Measurements from ENCODE around the gene ROPN1L.

The ROPN1L gene

GRCh38 chr5:10480237-10480985 is 38.7 kb downstream of the ROPN1L start:
- ChIA-PET CTCF (interaction anchor here (0.7 to 1.5 kb wide), 7 partner anchors 13 to 148 kb away, joined by 3 to 5 read pairs (median 3); no protein-coding TSS in a partner anchor), POLR2A (no interaction called here)
- no peaks in the 10 kb centered on the region for H3K27me3 ChIP-seq (replicated peaks in 2 of 5; ENCODE audit: control insufficient read depth in 4 of 5, insufficient read depth in 5 of 5, low read length in 4 of 5)
- DNase-seq, result no peak
- no peaks in the 10 kb centered on the region for H3K36me3 ChIP-seq (ENCODE audit: control insufficient read depth in 4 of 4, insufficient read depth in 4 of 4, low read length in 3 of 4)
- no peak overlapping the region for H3K27ac ChIP-seq (ENCODE audit: insufficient read depth in 1 of 2, low read depth in 1 of 2, low read length in 2 of 2, poor library complexity in 1 of 2, severe bottlenecking in 2 of 2)
- H3K4me1 ChIP-seq (ENCODE audit: control extremely low read depth in 1 of 4, control insufficient read depth in 4 of 4, insufficient read depth in 4 of 4, low read length in 3 of 4), result peaks cover 0 to 22% (median 9%) of the 10 kb centered on the region in 4 experiments
- 93% methylated on average over 10 of the region's 12 CpGs for WGBS (ENCODE audit: insufficient coverage)
- H3K4me3 ChIP-seq (ENCODE audit: control insufficient read depth in 1 of 7, extremely low read depth in 1 of 7, insufficient read depth in 4 of 7, low read depth in 2 of 7, low read length in 6 of 7), result no peak overlapping the region
- peaks cover 0 to 12% (median 0%) of the 10 kb centered on the region in 5 experiments for H3K9me3 ChIP-seq (ENCODE audit: control extremely low read depth in 1 of 5, control insufficient read depth in 4 of 5, insufficient read depth in 2 of 5, low read depth in 1 of 5, low read length in 4 of 5)

GRCh38 chr5:10481241-10481935 is 39.7 kb downstream of the ROPN1L start:
- Histone ChIP-seq H3K27ac (ENCODE audit: insufficient read depth in 1 of 2, low read depth in 1 of 2, low read length in 2 of 2, poor library complexity in 1 of 2, severe bottlenecking in 2 of 2) (no peak overlapping the region), H3K4me3 (ENCODE audit: control insufficient read depth in 1 of 7, extremely low read depth in 1 of 7, insufficient read depth in 4 of 7, low read depth in 2 of 7, low read length in 6 of 7) (no peak overlapping the region), H3K4me1 (ENCODE audit: control extremely low read depth in 1 of 4, control insufficient read depth in 4 of 4, insufficient read depth in 4 of 4, low read length in 3 of 4) (peaks cover 0 to 30% (median 18%) of the 10 kb centered on the region in 4 experiments), H3K36me3 (ENCODE audit: control insufficient read depth in 4 of 4, insufficient read depth in 4 of 4, low read length in 3 of 4) (no peaks in the 10 kb centered on the region), H3K27me3 (replicated peaks in 2 of 5; ENCODE audit: control insufficient read depth in 4 of 5, insufficient read depth in 5 of 5, low read length in 4 of 5) (no peaks in the 10 kb centered on the region), H3K9me3 (ENCODE audit: control extremely low read depth in 1 of 5, control insufficient read depth in 4 of 5, insufficient read depth in 2 of 5, low read depth in 1 of 5, low read length in 4 of 5) (peaks cover 0 to 5% (median 0%) of the 10 kb centered on the region in 5 experiments)
- CTCF ChIA-PET, result interaction anchor here (0.7 to 1.4 kb wide), 4 partner anchors 22 to 104 kb away, joined by 3 to 5 read pairs (median 4); no protein-coding TSS in a partner anchor
- POLR2A ChIA-PET, result no interaction called here
- 63% methylated on average over 4 of the region's 10 CpGs for WGBS (ENCODE audit: insufficient coverage)
- DNase-seq, result no peak

GRCh38 chr5:10482791-10483530 is 41.3 kb downstream of the ROPN1L start:
- H3K27me3 ChIP-seq (replicated peaks in 2 of 5; ENCODE audit: control insufficient read depth in 4 of 5, insufficient read depth in 5 of 5, low read length in 4 of 5), result no peaks in the 10 kb centered on the region
- POLR2A ChIA-PET, result no interaction called here
- no peak overlapping the region for H3K4me3 ChIP-seq (ENCODE audit: control insufficient read depth in 1 of 7, extremely low read depth in 1 of 7, insufficient read depth in 4 of 7, low read depth in 2 of 7, low read length in 6 of 7)
- no peaks in the 10 kb centered on the region for H3K36me3 ChIP-seq (ENCODE audit: control insufficient read depth in 4 of 4, insufficient read depth in 4 of 4, low read length in 3 of 4)
- no peak overlapping the region for H3K27ac ChIP-seq (ENCODE audit: insufficient read depth in 1 of 2, low read depth in 1 of 2, low read length in 2 of 2, poor library complexity in 1 of 2, severe bottlenecking in 2 of 2)
- DNase-seq, result no peak
- H3K9me3 ChIP-seq (ENCODE audit: control extremely low read depth in 1 of 5, control insufficient read depth in 4 of 5, insufficient read depth in 2 of 5, low read depth in 1 of 5, low read length in 4 of 5), result peaks cover 0 to 2% (median 0%) of the 10 kb centered on the region in 5 experiments
- 98% methylated on average over 12 of the region's 12 CpGs for WGBS (ENCODE audit: insufficient coverage)
- H3K4me1 ChIP-seq (ENCODE audit: control extremely low read depth in 1 of 4, control insufficient read depth in 4 of 4, insufficient read depth in 4 of 4, low read length in 3 of 4), result peaks cover 0 to 30% (median 26%) of the 10 kb centered on the region in 4 experiments
- CTCF ChIA-PET, result no interaction called here

GRCh38 chr5:10484774-10485141 is 43.1 kb downstream of the ROPN1L start:
- 99% methylated on average over 5 of the region's 5 CpGs for whole genome bisulfite sequencing (ENCODE audit: insufficient coverage)
- H3K27ac ChIP-seq (ENCODE audit: insufficient read depth in 1 of 2, low read depth in 1 of 2, low read length in 2 of 2, poor library complexity in 1 of 2, severe bottlenecking in 2 of 2), result no peak overlapping the region

GRCh38 chr5:10485142-10485795 is 43.6 kb downstream of the ROPN1L start:
- H3K9me3 ChIP-seq (ENCODE audit: control extremely low read depth in 1 of 5, control insufficient read depth in 4 of 5, insufficient read depth in 2 of 5, low read depth in 1 of 5, low read length in 4 of 5), result no peaks in the 10 kb centered on the region
- no peaks in the 10 kb centered on the region for H3K27me3 ChIP-seq (replicated peaks in 2 of 5; ENCODE audit: control insufficient read depth in 4 of 5, insufficient read depth in 5 of 5, low read length in 4 of 5)
- ChIA-PET POLR2A (interaction anchor here (0.6 to 1.4 kb wide), 3 partner anchors 78 to 216 kb away, joined by 3 read pairs; partner anchors contain the start of gene ANKRD33B), CTCF (interaction anchor here (0.8 to 2.0 kb wide), 6 partner anchors 11 to 144 kb away, joined by 3 to 6 read pairs (median 4); no protein-coding TSS in a partner anchor)
- DNase-seq, result peak; percentile 94 to 99 (median 98)
- H3K27ac ChIP-seq (ENCODE audit: insufficient read depth in 1 of 2, low read depth in 1 of 2, low read length in 2 of 2, poor library complexity in 1 of 2, severe bottlenecking in 2 of 2), result peak overlapping the region in 1 of 2 experiments; percentile 29
- H3K4me1 ChIP-seq (ENCODE audit: control extremely low read depth in 1 of 4, control insufficient read depth in 4 of 4, insufficient read depth in 4 of 4, low read length in 3 of 4), result peaks cover 4 to 43% (median 37%) of the 10 kb centered on the region in 4 experiments
- H3K4me3 ChIP-seq (ENCODE audit: control insufficient read depth in 1 of 7, extremely low read depth in 1 of 7, insufficient read depth in 4 of 7, low read depth in 2 of 7, low read length in 6 of 7), result peak overlapping the region in 1 of 7 experiments; percentile 25
- H3K36me3 ChIP-seq (ENCODE audit: control insufficient read depth in 4 of 4, insufficient read depth in 4 of 4, low read length in 3 of 4), result no peaks in the 10 kb centered on the region
- WGBS (ENCODE audit: insufficient coverage), result 12% methylated on average over 10 of the region's 14 CpGs

More at GRCh38 chr5:10484774-10485141, 43.1 kb downstream of the ROPN1L start:
- peaks cover 0 to 38% (median 32%) of the 10 kb centered on the region in 4 experiments for H3K4me1 ChIP-seq (ENCODE audit: control extremely low read depth in 1 of 4, control insufficient read depth in 4 of 4, insufficient read depth in 4 of 4, low read length in 3 of 4)
- H3K9me3 ChIP-seq (ENCODE audit: control extremely low read depth in 1 of 5, control insufficient read depth in 4 of 5, insufficient read depth in 2 of 5, low read depth in 1 of 5, low read length in 4 of 5), result no peaks in the 10 kb centered on the region
- H3K4me3 ChIP-seq (ENCODE audit: control insufficient read depth in 1 of 7, extremely low read depth in 1 of 7, insufficient read depth in 4 of 7, low read depth in 2 of 7, low read length in 6 of 7), result no peak overlapping the region
- no peaks in the 10 kb centered on the region for H3K36me3 ChIP-seq (ENCODE audit: control insufficient read depth in 4 of 4, insufficient read depth in 4 of 4, low read length in 3 of 4)
- POLR2A ChIA-PET, result interaction anchor here (1.0 to 1.4 kb wide), 2 partner anchors 79 to 93 kb away, joined by 3 read pairs; partner anchors contain the start of gene ANKRD33B
- no peak for DNase-seq
- CTCF ChIA-PET, result interaction anchor here (0.8 to 2.0 kb wide), 7 partner anchors 16 to 144 kb away, joined by 3 to 6 read pairs (median 4); no protein-coding TSS in a partner anchor
- no peaks in the 10 kb centered on the region for H3K27me3 ChIP-seq (replicated peaks in 2 of 5; ENCODE audit: control insufficient read depth in 4 of 5, insufficient read depth in 5 of 5, low read length in 4 of 5)

GRCh38 chr5:10485897-10486296 is 44.2 kb downstream of the ROPN1L start:
- Histone ChIP-seq H3K27me3 (replicated peaks in 2 of 5; ENCODE audit: control insufficient read depth in 4 of 5, insufficient read depth in 5 of 5, low read length in 4 of 5) (no peaks in the 10 kb centered on the region), H3K27ac (ENCODE audit: insufficient read depth in 1 of 2, low read depth in 1 of 2, low read length in 2 of 2, poor library complexity in 1 of 2, severe bottlenecking in 2 of 2) (no peak overlapping the region), H3K4me3 (ENCODE audit: control insufficient read depth in 1 of 7, extremely low read depth in 1 of 7, insufficient read depth in 4 of 7, low read depth in 2 of 7, low read length in 6 of 7) (no peak overlapping the region), H3K9me3 (ENCODE audit: control extremely low read depth in 1 of 5, control insufficient read depth in 4 of 5, insufficient read depth in 2 of 5, low read depth in 1 of 5, low read length in 4 of 5) (no peaks in the 10 kb centered on the region), H3K4me1 (ENCODE audit: control extremely low read depth in 1 of 4, control insufficient read depth in 4 of 4, insufficient read depth in 4 of 4, low read length in 3 of 4) (peaks cover 8 to 46% (median 39%) of the 10 kb centered on the region in 4 experiments), H3K36me3 (ENCODE audit: control insufficient read depth in 4 of 4, insufficient read depth in 4 of 4, low read length in 3 of 4) (no peaks in the 10 kb centered on the region)
- WGBS (ENCODE audit: insufficient coverage), result 92% methylated on average over 6 of the region's 10 CpGs
- ChIA-PET CTCF (interaction anchor here (0.8 to 2.0 kb wide), 4 partner anchors 12 to 143 kb away, joined by 3 to 6 read pairs (median 4); no protein-coding TSS in a partner anchor), POLR2A (interaction anchor here (0.6 to 1.0 kb wide), 2 partner anchors 78 to 216 kb away, joined by 3 read pairs; partner anchors contain the start of gene ANKRD33B)
- no peak for DNase-seq

Data from common myeloid progenitor, CD34-positive (primary cell).